Gastrocnemius medialis (tissue), 4 donors: Measurements from ENCODE around the gene IMPACT.

ENCODE experiments used
- POLR2A ChIP-seq, 2 donors: fragments of 450-650 bp; IDR thresholded peaks; one replicate each; pipeline ENCODE4 v1.6.1; 2017; ENCODE audit warnings: antibody characterized with exemption in 2 of 2, mild to moderate bottlenecking in 2 of 2, moderate library complexity in 2 of 2
- TF ChIP-seq, protein P1 (sequence below), 5 experiments: fragments of 450-650 bp in 3 of 5; fragments of 200-600 bp in 2 of 5; sonication (generic) in 2 of 5; IDR thresholded peaks in 4 of 5; conservative IDR thresholded peaks in 1 of 5; 1 replicate in 4 of 5; 2 replicates in 1 of 5; pipeline ENCODE4 v1.5.1; 2016 to 2019; ENCODE audit warnings: antibody characterized with exemption in 5 of 5, mild to moderate bottlenecking in 3 of 5, moderate library complexity in 3 of 5

GRCh38 chr18:24472591-24472990 lies 46.1 kb downstream of the IMPACT start:
- TF ChIP-seq, protein P1, sequence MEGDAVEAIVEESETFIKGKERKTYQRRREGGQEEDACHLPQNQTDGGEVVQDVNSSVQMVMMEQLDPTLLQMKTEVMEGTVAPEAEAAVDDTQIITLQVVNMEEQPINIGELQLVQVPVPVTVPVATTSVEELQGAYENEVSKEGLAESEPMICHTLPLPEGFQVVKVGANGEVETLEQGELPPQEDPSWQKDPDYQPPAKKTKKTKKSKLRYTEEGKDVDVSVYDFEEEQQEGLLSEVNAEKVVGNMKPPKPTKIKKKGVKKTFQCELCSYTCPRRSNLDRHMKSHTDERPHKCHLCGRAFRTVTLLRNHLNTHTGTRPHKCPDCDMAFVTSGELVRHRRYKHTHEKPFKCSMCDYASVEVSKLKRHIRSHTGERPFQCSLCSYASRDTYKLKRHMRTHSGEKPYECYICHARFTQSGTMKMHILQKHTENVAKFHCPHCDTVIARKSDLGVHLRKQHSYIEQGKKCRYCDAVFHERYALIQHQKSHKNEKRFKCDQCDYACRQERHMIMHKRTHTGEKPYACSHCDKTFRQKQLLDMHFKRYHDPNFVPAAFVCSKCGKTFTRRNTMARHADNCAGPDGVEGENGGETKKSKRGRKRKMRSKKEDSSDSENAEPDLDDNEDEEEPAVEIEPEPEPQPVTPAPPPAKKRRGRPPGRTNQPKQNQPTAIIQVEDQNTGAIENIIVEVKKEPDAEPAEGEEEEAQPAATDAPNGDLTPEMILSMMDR (IDR thresholded peaks at IDR 0.05 in 4 of 5, conservative IDR thresholded peaks at IDR 0.05 in 1 of 5): no peak
- no peak for TF ChIP-seq POLR2A (IDR thresholded peaks at IDR 0.05)
